ENCODE results near the gene EIF4G3. TPM values are rescaled to one million over a fixed set of nuclear protein-coding genes. Genes with fewer than 3 reads are reported as not detected.

EIF4G3 gene
- total RNA-seq, 1 donor from 2014 or later, result 27.3 TPM

DNA sequence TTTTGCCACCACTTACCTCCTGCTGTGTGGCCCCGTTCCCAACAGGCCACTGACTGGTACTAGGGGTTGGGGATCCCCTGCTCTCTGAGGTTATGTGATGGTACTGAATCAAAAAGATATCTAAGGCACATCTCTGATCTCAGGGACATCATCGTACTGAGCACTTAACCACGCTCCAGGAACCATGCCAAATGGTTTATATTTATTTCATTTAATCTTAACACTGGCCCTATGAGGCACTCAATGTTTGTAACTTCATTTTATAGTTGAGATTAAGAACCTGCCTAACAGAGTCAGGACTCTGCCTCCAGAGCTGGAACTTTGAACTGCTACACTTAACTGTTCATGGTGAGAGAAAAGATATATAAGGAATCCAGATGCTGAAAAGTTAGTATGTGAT lies 291.6 kb downstream of the EIF4G3 start:
- H3K4me3 ChIP-seq (ENCODE audit: low read depth, low read length), result no peak overlapping the region
- TF ChIP-seq, protein P1, sequence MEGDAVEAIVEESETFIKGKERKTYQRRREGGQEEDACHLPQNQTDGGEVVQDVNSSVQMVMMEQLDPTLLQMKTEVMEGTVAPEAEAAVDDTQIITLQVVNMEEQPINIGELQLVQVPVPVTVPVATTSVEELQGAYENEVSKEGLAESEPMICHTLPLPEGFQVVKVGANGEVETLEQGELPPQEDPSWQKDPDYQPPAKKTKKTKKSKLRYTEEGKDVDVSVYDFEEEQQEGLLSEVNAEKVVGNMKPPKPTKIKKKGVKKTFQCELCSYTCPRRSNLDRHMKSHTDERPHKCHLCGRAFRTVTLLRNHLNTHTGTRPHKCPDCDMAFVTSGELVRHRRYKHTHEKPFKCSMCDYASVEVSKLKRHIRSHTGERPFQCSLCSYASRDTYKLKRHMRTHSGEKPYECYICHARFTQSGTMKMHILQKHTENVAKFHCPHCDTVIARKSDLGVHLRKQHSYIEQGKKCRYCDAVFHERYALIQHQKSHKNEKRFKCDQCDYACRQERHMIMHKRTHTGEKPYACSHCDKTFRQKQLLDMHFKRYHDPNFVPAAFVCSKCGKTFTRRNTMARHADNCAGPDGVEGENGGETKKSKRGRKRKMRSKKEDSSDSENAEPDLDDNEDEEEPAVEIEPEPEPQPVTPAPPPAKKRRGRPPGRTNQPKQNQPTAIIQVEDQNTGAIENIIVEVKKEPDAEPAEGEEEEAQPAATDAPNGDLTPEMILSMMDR (conservative IDR thresholded peaks at IDR 0.05; ENCODE audit: low read depth, low read length), result no peak
- DNase-seq (ENCODE audit: low read depth), result no peak

DNA sequence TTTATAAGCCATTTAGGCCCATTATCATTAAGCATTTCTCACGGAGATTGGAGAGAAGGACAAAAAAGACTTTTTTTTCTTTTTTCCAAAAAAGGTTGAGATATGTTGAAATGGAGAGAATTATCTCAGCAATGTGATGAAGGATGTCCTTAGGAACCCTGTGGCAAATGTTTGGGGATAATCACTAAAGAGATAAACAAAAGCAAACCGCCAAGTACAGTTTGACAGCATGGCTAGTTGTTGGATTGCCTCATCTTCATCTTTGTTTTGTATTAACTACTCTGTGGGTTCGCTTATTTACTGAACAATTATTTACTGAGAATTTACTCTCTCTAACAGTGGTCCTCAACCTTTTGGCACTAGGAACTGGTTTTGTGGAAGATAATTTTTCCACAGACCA lies 292.2 kb downstream of the EIF4G3 start:
- DNase-seq (ENCODE audit: low read depth), result no peak
- TF ChIP-seq, protein P1 (conservative IDR thresholded peaks at IDR 0.05; ENCODE audit: low read depth, low read length), result no peak
- H3K4me3 ChIP-seq (ENCODE audit: low read depth, low read length), result no peak overlapping the region

DNA sequence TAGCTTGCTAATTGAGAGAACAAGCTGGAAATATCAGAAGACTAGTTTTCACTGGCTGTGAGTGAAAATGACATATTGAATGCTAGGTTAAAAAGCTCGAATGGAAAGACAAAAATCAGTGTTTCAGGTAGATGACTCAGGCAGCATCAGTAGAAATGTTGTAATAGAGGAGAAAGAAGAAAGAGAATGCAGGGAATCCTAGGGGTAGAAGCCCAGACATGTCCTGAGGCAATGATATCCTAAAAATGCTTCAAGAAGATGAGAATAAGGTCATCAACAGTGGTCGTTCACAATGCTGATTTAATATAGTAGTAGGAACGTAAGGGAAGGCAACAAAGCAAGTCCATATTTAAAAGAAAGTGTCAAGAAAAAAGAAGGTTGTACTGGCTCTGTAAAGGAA lies 292.9 kb downstream of the EIF4G3 start:
- TF ChIP-seq, protein P1 (conservative IDR thresholded peaks at IDR 0.05; ENCODE audit: low read depth, low read length), result no peak
- H3K4me3 ChIP-seq (ENCODE audit: low read depth, low read length), result no peak overlapping the region
- no peak for DNase-seq (ENCODE audit: low read depth)

DNA sequence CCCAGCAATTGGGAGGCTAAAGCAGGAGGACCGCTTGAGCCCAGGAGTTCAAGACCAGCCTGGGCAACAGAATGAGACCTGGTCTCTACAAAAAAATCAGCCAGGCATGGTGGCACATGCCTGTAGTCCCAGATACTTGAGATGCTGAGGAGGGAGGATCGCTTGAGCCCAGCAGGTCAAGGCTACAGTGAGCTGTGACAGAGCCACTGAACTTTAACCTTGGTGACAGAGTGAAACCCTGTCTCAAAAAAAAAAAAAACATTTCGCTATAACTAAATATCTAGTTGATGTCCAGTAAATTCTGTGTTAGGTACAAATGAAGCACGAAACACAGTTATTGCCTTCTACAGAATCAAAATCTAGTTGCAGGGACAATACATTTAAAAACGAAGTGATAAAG lies 293.9 kb downstream of the EIF4G3 start:
- no peak for DNase-seq (ENCODE audit: low read depth)
- TF ChIP-seq, protein P1 (conservative IDR thresholded peaks at IDR 0.05; ENCODE audit: low read depth, low read length), result no peak
- no peak overlapping the region for H3K4me3 ChIP-seq (ENCODE audit: low read depth, low read length)

DNA sequence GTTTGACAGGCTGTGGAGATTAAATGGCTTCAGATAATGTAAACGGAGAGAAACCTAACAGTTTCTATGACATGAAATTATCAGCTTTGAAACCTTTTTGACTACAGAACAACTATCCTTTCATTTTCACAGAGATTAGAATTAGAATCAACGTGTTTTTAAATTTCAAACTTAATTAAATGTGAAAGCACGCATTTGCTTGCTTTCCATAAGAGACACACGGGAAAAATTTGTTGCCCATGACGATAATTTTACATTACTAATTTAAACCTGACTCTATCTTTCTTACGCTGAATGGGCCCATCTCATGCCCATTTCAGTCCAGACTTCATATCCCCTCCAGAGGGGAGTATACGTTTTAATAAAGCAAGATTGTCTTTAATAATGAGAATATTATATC lies 297.9 kb downstream of the EIF4G3 start:
- TF ChIP-seq, protein P1 (conservative IDR thresholded peaks at IDR 0.05; ENCODE audit: low read depth, low read length), result no peak

DNA sequence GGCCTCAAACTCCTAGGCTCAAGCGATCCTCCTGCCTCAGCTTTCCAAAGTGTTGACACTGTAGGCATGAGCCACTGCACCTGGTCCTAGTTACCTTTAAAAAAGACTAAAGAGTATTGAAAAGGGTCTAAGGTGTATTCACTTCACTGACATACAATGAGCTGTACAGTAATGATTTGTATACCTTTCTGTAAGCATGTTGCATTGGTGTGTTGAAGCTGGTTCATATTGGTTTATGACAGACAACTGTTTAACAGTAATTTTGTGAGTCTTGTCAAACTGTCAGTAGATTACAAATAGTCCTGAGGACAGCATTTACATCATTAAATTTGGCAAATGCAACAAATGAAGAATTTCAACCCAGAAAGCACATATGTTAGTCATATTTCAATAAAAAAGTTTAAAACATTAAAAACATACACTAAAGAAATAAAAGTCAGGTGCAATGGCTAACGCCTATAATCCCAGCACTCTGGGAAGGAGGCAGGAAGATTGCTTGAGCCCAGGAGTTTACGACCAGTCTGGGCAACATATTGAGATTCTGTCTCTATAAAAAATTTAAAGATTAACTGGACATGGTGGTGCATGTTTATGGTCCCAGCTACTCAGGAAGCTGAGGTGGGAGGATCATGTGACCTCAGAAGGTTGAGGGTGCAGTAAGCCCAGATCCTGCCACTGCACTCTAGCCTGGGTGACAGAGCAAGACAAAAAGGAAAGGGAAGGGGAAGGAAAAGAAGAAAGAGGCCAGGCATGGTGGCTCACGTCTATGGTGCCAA lies 301.3 kb downstream of the EIF4G3 start:
- TF ChIP-seq, protein P1 (conservative IDR thresholded peaks at IDR 0.05; ENCODE audit: low read depth, low read length), result no peak
- H3K4me3 ChIP-seq (ENCODE audit: low read depth, low read length), result no peak overlapping the region
- no peak for DNase-seq (ENCODE audit: low read depth)

More for the DNA sequence above, 297.9 kb downstream of the EIF4G3 start:
- H3K4me3 ChIP-seq (ENCODE audit: low read depth, low read length), result no peak overlapping the region
- DNase-seq (ENCODE audit: low read depth), result no peak

DNA sequence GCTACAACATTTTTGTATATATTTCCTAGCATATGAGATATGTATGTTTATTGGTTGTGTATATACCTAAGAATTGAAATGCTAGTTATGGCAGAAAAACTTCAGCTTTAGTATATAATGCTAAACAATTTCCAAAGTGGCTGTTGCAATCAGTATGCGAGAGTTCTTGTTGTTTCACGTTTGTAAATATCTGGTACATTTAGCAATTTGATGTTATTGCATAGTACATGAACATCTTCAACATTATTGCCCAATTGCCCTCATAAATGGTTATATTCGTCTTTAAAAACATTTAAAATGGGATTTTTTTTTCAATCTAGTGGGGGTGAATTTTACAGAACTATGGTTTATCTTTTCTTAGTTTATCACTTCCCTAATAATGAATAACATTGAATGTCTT lies 303.4 kb downstream of the EIF4G3 start:
- no peak overlapping the region for H3K4me3 ChIP-seq (ENCODE audit: low read depth, low read length)
- TF ChIP-seq, protein P1 (conservative IDR thresholded peaks at IDR 0.05; ENCODE audit: low read depth, low read length), result no peak
- no peak for DNase-seq (ENCODE audit: low read depth)
